A549 (cell line): Measurements from ENCODE around the gene BOD1L1. TPM values are rescaled to one million over a fixed set of nuclear protein-coding genes. Genes with fewer than 3 reads are reported as not detected.

Experiments used
- ATAC-seq, 2 experiments: fragments of 200-7000 bp in 1 of 2; fragments of >200 bp in 1 of 2; cut with Nextera tagmentation in 1 of 2; cut with Tn5 transposase in 1 of 2; 3 replicates each; pipeline versions ENCODE4 v1.8.0 to v1.9.1; 2018 to 2020; ENCODE audit warnings: mild to moderate bottlenecking in 1 of 2, moderate library complexity in 1 of 2
- CTCF ChIA-PET: fragments of 300-600 bp; sonication (Branson Sonifier 250); formaldehyde crosslinking; extraction: SDS; loops from one replicate; lab custom pipeline; 2021; ENCODE audit warnings: antibody characterized with exemption, inconsistent platforms; lab: Yijun Ruan, JAX
- POLR2A ChIA-PET: fragments of 350-600 bp; formaldehyde crosslinking; extraction: SDS; loops from one replicate; lab custom pipeline; 2021; ENCODE audit warnings: antibody characterized with exemption, inconsistent platforms; lab: Yijun Ruan, JAX
- DNase-seq, 2 experiments: peaks; one replicate each; pipeline versions ENCODE4 v3.0.0 to v3.0.0-alpha.2; 2011 to 2016; ENCODE audit warnings: low read depth in 1 of 2, low spot score in 1 of 2
- FAIRE-seq: peaks from 2 replicates; lab custom pipeline; 2011; peaks lifted over from hg19 to GRCh38; lab: Jason Lieb, UNC
- H3K27ac ChIP-seq, 2 experiments: fragments of >200 bp; sonication (Bioruptor Twin); formaldehyde crosslinking; 3 replicates each; pipeline ENCODE4 v1.5.1; 2016 to 2017
- H3K4me1 ChIP-seq: fragments of >200 bp; sonication (Bioruptor Twin); formaldehyde crosslinking; 3 replicates; pipeline ENCODE4 v1.6.1; 2016
- H3K4me2 ChIP-seq: fragments of >200 bp; sonication (Bioruptor Twin); formaldehyde crosslinking; 3 replicates; pipeline ENCODE4 v1.6.1; 2016
- H3K4me3 ChIP-seq: fragments of >200 bp; sonication (Bioruptor Twin); formaldehyde crosslinking; 3 replicates; pipeline ENCODE4 v1.5.1; 2016
- H3K9me3 ChIP-seq: fragments of >200 bp; sonication (Bioruptor Twin); formaldehyde crosslinking; 3 replicates; pipeline ENCODE4 v1.6.1; 2016
- ATOH8 ChIP-seq: fragments of 250-450 bp; sonication (Bioruptor Pico); IDR thresholded peaks from 2 replicates; pipeline ENCODE4 v1.5.0; 2020; ENCODE audit warnings: low read depth, mild to moderate bottlenecking, moderate library complexity
- CBX2 ChIP-seq: fragments of 200-600 bp; sonication (generic); IDR thresholded peaks from 2 replicates; pipeline ENCODE4 v1.6.1; 2016; ENCODE audit warnings: low read depth, mild to moderate bottlenecking, borderline replicate concordance
- CHD4 ChIP-seq: fragments of 200-600 bp; sonication (generic); IDR thresholded peaks from 2 replicates; pipeline ENCODE4 v1.6.1; 2016; ENCODE audit warnings: antibody characterized with exemption, mild to moderate bottlenecking, borderline replicate concordance
- FOSL2 ChIP-seq, 2 experiments: fragments of 450-650 bp in 1 of 2; fragments of >200 bp in 1 of 2; sonication (Bioruptor Twin) in 1 of 2; formaldehyde crosslinking; IDR thresholded peaks; 2 replicates each; pipeline versions ENCODE4 v1.5.0 to v1.6.1; 2016 to 2020; ENCODE audit warnings: mild to moderate bottlenecking in 1 of 2, moderate library complexity in 1 of 2
- GATA3 ChIP-seq: IDR thresholded peaks from 2 replicates; pipeline ENCODE4 v1.6.1; 2012; ENCODE audit warnings: borderline replicate concordance
- HDAC2 ChIP-seq: fragments of 200-600 bp; sonication (generic); IDR thresholded peaks from 2 replicates; pipeline ENCODE4 v1.6.1; 2016
- HES2 ChIP-seq: fragments of >200 bp; sonication (Bioruptor Twin); formaldehyde crosslinking; IDR thresholded peaks from 2 replicates; pipeline ENCODE4 v1.6.1; 2016
- HMGXB4 ChIP-seq: fragments of 250-450 bp; sonication (Bioruptor Pico); IDR thresholded peaks from 2 replicates; pipeline ENCODE4 v1.5.0; 2021; ENCODE audit warnings: mild to moderate bottlenecking, moderate library complexity, borderline replicate concordance
- HOXB5 ChIP-seq: fragments of 250-450 bp; sonication (Bioruptor Pico); IDR thresholded peaks from 2 replicates; pipeline ENCODE4 v1.5.0; 2020; ENCODE audit warnings: mild to moderate bottlenecking, moderate library complexity
- JUNB ChIP-seq: fragments of >200 bp; sonication (Bioruptor Twin); formaldehyde crosslinking; IDR thresholded peaks from 2 replicates; pipeline ENCODE4 v1.6.1; 2016
- KDM1A ChIP-seq: fragments of 200-600 bp; sonication (generic); IDR thresholded peaks from 2 replicates; pipeline ENCODE4 v1.6.1; 2016; ENCODE audit warnings: low read depth, mild to moderate bottlenecking
- MAFK ChIP-seq: fragments of 450-650 bp; IDR thresholded peaks from 2 replicates; pipeline ENCODE4 v1.6.1; 2014; ENCODE audit not compliant: partially characterized antibody
- NR3C1 ChIP-seq: fragments of >200 bp; sonication (Bioruptor Twin); formaldehyde crosslinking; IDR thresholded peaks from 3 replicates; pipeline ENCODE4 v1.6.1; 2017
- PBX3 ChIP-seq: IDR thresholded peaks from 2 replicates; pipeline ENCODE4 v1.6.1; 2012
- POLR2A ChIP-seq: IDR thresholded peaks from 2 replicates; pipeline ENCODE4 v1.6.1; 2012; ENCODE audit warnings: mild to moderate bottlenecking, low read length
- RAD21 ChIP-seq, 2 experiments: fragments of >200 bp in 1 of 2; sonication (Bioruptor Twin) in 1 of 2; formaldehyde crosslinking in 1 of 2; IDR thresholded peaks in 1 of 2; conservative IDR thresholded peaks in 1 of 2; 2 replicates in 1 of 2; 3 replicates in 1 of 2; pipeline ENCODE4 v1.6.1; 2012 to 2018; ENCODE audit warnings: inconsistent platforms in 1 of 2
- RARB ChIP-seq: fragments of 250-450 bp; sonication (Bioruptor Pico); IDR thresholded peaks from 2 replicates; pipeline ENCODE4 v1.8.0; 2021; ENCODE audit warnings: mild to moderate bottlenecking, moderate library complexity
- REST ChIP-seq: fragments of 200-600 bp; sonication (generic); IDR thresholded peaks from 2 replicates; pipeline ENCODE4 v1.6.1; 2016; ENCODE audit warnings: antibody characterized with exemption, mild to moderate bottlenecking, moderate library complexity
- SMC3 ChIP-seq: fragments of >200 bp; sonication (Bioruptor Twin); formaldehyde crosslinking; IDR thresholded peaks from 3 replicates; pipeline ENCODE4 v1.6.1; 2018; ENCODE audit warnings: inconsistent platforms
- SREBF2 ChIP-seq: fragments of 450-650 bp; IDR thresholded peaks from 2 replicates; pipeline ENCODE4 v1.6.1; 2014; ENCODE audit warnings: mild to moderate bottlenecking, moderate library complexity
- TFCP2L1 ChIP-seq: fragments of 250-450 bp; sonication (Bioruptor Pico); IDR thresholded peaks from 2 replicates; pipeline ENCODE4 v1.5.0; 2021; ENCODE audit warnings: mild to moderate bottlenecking
- USF2 ChIP-seq: fragments of 450-650 bp; IDR thresholded peaks from 2 replicates; pipeline ENCODE4 v1.6.1; 2014; ENCODE audit warnings: antibody characterized with exemption
- ZNF302 ChIP-seq: fragments of 250-450 bp; sonication (Bioruptor Pico); IDR thresholded peaks from 2 replicates; pipeline ENCODE4 v1.9.0; 2021; ENCODE audit warnings: inconsistent platforms, mild to moderate bottlenecking, moderate library complexity
- ZSCAN20 ChIP-seq: fragments of 250-450 bp; sonication (Bioruptor Pico); IDR thresholded peaks from 2 replicates; pipeline ENCODE4 v1.8.0; 2022; ENCODE audit warnings: mild to moderate bottlenecking, moderate library complexity
- WGBS: methylation state at CpG from one replicate; pipeline ENCODE4 v1.1.6; 2017; ENCODE audit errors: missing lambda C conversion rate; 5-methylcytosine and 5-hydroxymethylcytosine counted together
- polyA plus RNA-seq, 4 experiments: library from polyadenylated mRNA; depleted of rRNA in 3 of 4; stranded (reverse); fragments of >200 nt; fragmentation: RNase III in 1 of 4; extraction: RNeasy Plus Mini Kit Qiagen cat#74134 plus additional on column Dnase treatment in 1 of 4; gene quantifications; 2 replicates in 3 of 4; 3 replicates in 1 of 4; pipeline ENCODE4 v1.2.3, GENCODE V29; 2011 to 2017

BOD1L1 gene
- polyA plus RNA-seq, 2 of the 4 experiments (the other 2 are of a cell fraction): 16.4 to 27.7 TPM

- no peak for FAIRE-seq
- no peak overlapping the region for H3K4me3 ChIP-seq
- 68% methylated on average over 13 of the region's 13 CpGs for WGBS
- H3K27ac ChIP-seq: no peak overlapping the region
- ChIA-PET CTCF (interaction anchor here (1.0 to 1.7 kb wide), 2 partner anchors 9 to 681 kb away, joined by 4 to 5 read pairs; no protein-coding TSS in a partner anchor), POLR2A (no interaction called here)
- H3K9me3 ChIP-seq: no peaks in the 10 kb centered on the region
- H3K4me2 ChIP-seq: no peak overlapping the region
- no peak for ATAC-seq
- DNase-seq: no peak
- H3K4me1 ChIP-seq: no peaks in the 10 kb centered on the region
- TF ChIP-seq SREBF2 (no peak), ZSCAN20 (no peak), ATOH8 (CRISPR knock-in tag) (no peak), PBX3 (no peak), HMGXB4 (CRISPR knock-in tag) (no peak), HOXB5 (CRISPR knock-in tag) (no peak), ZNF302 (CRISPR knock-in tag) (no peak), REST (no peak), NR3C1 (no peak), RARB (CRISPR knock-in tag) (no peak), CHD4 (no peak)
Observed at GRCh38 chr4:13533670-13534343, 93.7 kb downstream of the BOD1L1 start.

GRCh38 chr4:13531625-13531998 is 95.9 kb downstream of the BOD1L1 start:
- Histone ChIP-seq H3K4me2 (no peak overlapping the region), H3K4me3 (no peak overlapping the region), H3K27ac (no peak overlapping the region), H3K4me1 (no peaks in the 10 kb centered on the region), H3K9me3 (no peaks in the 10 kb centered on the region)
- FAIRE-seq: no peak
- no peak for DNase-seq
- CTCF ChIA-PET: interaction anchor here (3.1 kb wide), 1 partner anchor 10 kb away, joined by 22 read pairs; no protein-coding TSS in a partner anchor
- ATAC-seq: no peak
- no peak for TF ChIP-seq FOSL2 (IDR thresholded peaks at IDR 0.05)
- no peak for TF ChIP-seq FOSL2 (CRISPR knock-in tag; IDR thresholded peaks at IDR 0.05)
- TF ChIP-seq KDM1A: no peak
- no peak for TF ChIP-seq ZSCAN20
- TF ChIP-seq SREBF2: no peak
- TF ChIP-seq SMC3: no peak
- TF ChIP-seq JUNB: no peak
- no peak for TF ChIP-seq POLR2A
- TF ChIP-seq MAFK: no peak
- no peak for TF ChIP-seq CBX2
- TF ChIP-seq HOXB5 (CRISPR knock-in tag): no peak
- TF ChIP-seq HES2: no peak
- no peak for TF ChIP-seq RAD21 (conservative IDR thresholded peaks at IDR 0.05 in 1 of 2, IDR thresholded peaks at IDR 0.05 in 1 of 2)
- no peak for TF ChIP-seq USF2
- no peak for TF ChIP-seq TFCP2L1
- no peak for TF ChIP-seq HDAC2
- TF ChIP-seq GATA3: no peak
- WGBS: 72% methylated on average over 8 of the region's 8 CpGs
- POLR2A ChIA-PET: no interaction called here
